Central memory CD4-positive, alpha-beta T cell (primary cell): Measurements from ENCODE around the gene GPR83.
"Not testable (repeated sequence)": the region's sequence is repeated elsewhere in the genome, so short reads cannot be mapped to it uniquely, and the experiment has no call there.

Experiments used
- DNase-seq: peaks from one replicate; pipeline ENCODE4 v3.0.0; 2022

GPR83 gene

GRCh38 chr11:94350850-94351563 lies 50.2 kb downstream of the GPR83 start:
- not testable (repeated sequence) for DNase-seq

GRCh38 chr11:94346311-94346710 lies 54.9 kb downstream of the GPR83 start:
- not testable (repeated sequence) for DNase-seq

- DNase-seq: no peak
Observed at GRCh38 chr11:94343495-94343894, 57.7 kb downstream of the GPR83 start.

- no peak for DNase-seq
Observed at GRCh38 chr11:94342250-94342649, 59.0 kb downstream of the GPR83 start.

GRCh38 chr11:94338651-94339050 lies 62.6 kb downstream of the GPR83 start:
- no peak for DNase-seq

GRCh38 chr11:94336033-94336432 lies 65.2 kb downstream of the GPR83 start:
- no peak for DNase-seq

GRCh38 chr11:94332814-94333213 lies 68.4 kb downstream of the GPR83 start:
- no peak for DNase-seq

- no peak for DNase-seq
Observed at GRCh38 chr11:94330789-94331188, 70.4 kb downstream of the GPR83 start.

- DNase-seq: no peak
Observed at GRCh38 chr11:94329501-94329900, 71.7 kb downstream of the GPR83 start.

GRCh38 chr11:94328587-94329080 lies 72.6 kb downstream of the GPR83 start:
- DNase-seq: no peak
